C4-2B (cell line): ENCODE measurements around the gene ITPRIP.

Source experiments
- CTCF ChIP-seq: fragments of 450-650 bp; conservative IDR thresholded peaks from 2 replicates; pipeline ENCODE4 v1.5.1; 2017; ENCODE audit warnings: mild to moderate bottlenecking
- ZFX ChIP-seq: fragments of 450-650 bp; IDR thresholded peaks from 2 replicates; pipeline ENCODE4 v1.6.1; 2017

- TF ChIP-seq CTCF = no peak
- no peak for TF ChIP-seq ZFX
These were observed 56.6 kb downstream of the ITPRIP start for GRCh38 chr10:104281694-104282093.
